Neural cell (in vitro differentiated cells): ENCODE results near the gene SMPD2. TPM values are rescaled to one million over a fixed set of nuclear protein-coding genes. Genes with fewer than 3 reads are reported as not detected.

Experiments
- H2AFZ ChIP-seq: fragments of 200-600, 300-800 bp; sonication (generic), shearing (Covaris generic); 2 replicates; pipeline ENCODE4 v1.6.0; 2014; ENCODE audit warnings: low read depth, mild to moderate bottlenecking, antibody characterized with exemption, low read length, moderate library complexity
- H3F3A ChIP-seq: fragments of 200-600 bp; shearing (Covaris generic); 2 replicates; pipeline ENCODE4 v1.6.1; 2016; ENCODE audit warnings: mild to moderate bottlenecking, moderate library complexity, mixed read lengths, antibody characterized with exemption, low read length; ENCODE audit not compliant: insufficient read depth, poor library complexity, severe bottlenecking
- H3K27ac ChIP-seq: fragments of 200-600, 300-800 bp; sonication (generic), shearing (Covaris generic); 2 replicates; pipeline ENCODE4 v1.5.1; 2014; ENCODE audit warnings: mild to moderate bottlenecking, low read length, moderate library complexity
- H3K27me3 ChIP-seq: fragments of 300-800, 200-600 bp; sonication (generic), shearing (Covaris generic); 2 replicates; pipeline ENCODE4 v1.6.0; 2014; ENCODE audit warnings: mild to moderate bottlenecking, low read depth, low read length, moderate library complexity; ENCODE audit not compliant: insufficient read depth
- H3K36me3 ChIP-seq: fragments of 300-800, 200-600 bp; sonication (generic), shearing (Covaris generic); 2 replicates; pipeline ENCODE4 v1.5.1; 2014; ENCODE audit warnings: mild to moderate bottlenecking, antibody characterized with exemption, low read length, moderate library complexity; ENCODE audit not compliant: insufficient read depth
- H3K4me2 ChIP-seq: fragments of 300-800, 200-600 bp; sonication (generic), shearing (Covaris generic); 2 replicates; pipeline ENCODE4 v1.6.0; 2014; ENCODE audit warnings: mild to moderate bottlenecking, low read length
- H3K4me3 ChIP-seq: fragments of 300-800, 200-600 bp; sonication (generic), shearing (Covaris generic); 2 replicates; pipeline ENCODE4 v1.5.1; 2014; ENCODE audit warnings: mild to moderate bottlenecking, low read length, moderate library complexity
- H3K79me2 ChIP-seq: fragments of 200-600 bp; shearing (Covaris generic); replicated peaks from 2 replicates; pipeline ENCODE4 v1.6.0; 2014; ENCODE audit warnings: mild to moderate bottlenecking, low read length, moderate library complexity; ENCODE audit not compliant: insufficient read depth
- H3K9ac ChIP-seq: fragments of 300-800, 200-600 bp; sonication (generic), shearing (Covaris generic); 2 replicates; pipeline ENCODE4 v1.6.1; 2016; ENCODE audit warnings: mild to moderate bottlenecking, low read length, mixed read lengths
- H3K9me2 ChIP-seq: fragments of 200-600 bp; shearing (Covaris generic); 2 replicates; pipeline ENCODE4 v1.6.1; 2016; ENCODE audit warnings: mild to moderate bottlenecking, low read length, mixed read lengths; ENCODE audit not compliant: insufficient read depth
- H3K9me3 ChIP-seq: fragments of 200-600, 300-800 bp; sonication (generic), shearing (Covaris generic); 2 replicates; pipeline ENCODE4 v1.6.1; 2016; ENCODE audit warnings: mild to moderate bottlenecking, mixed run types, low read length, moderate library complexity, mixed read lengths
- H4K20me1 ChIP-seq: fragments of 200-600 bp; shearing (Covaris generic); 2 replicates; pipeline ENCODE4 v1.6.1; 2016; ENCODE audit warnings: mild to moderate bottlenecking, mixed run types; ENCODE audit not compliant: insufficient read depth
- EP300 ChIP-seq: fragments of 450-650 bp; conservative IDR thresholded peaks from 2 replicates; pipeline ENCODE4 v1.6.1; 2014; ENCODE audit warnings: antibody characterized with exemption, mild to moderate bottlenecking, moderate library complexity; ENCODE audit not compliant: poor library complexity, severe bottlenecking
- EZH2 ChIP-seq: fragments of 200-600, 300-800 bp; shearing (Covaris generic), sonication (generic); IDR thresholded peaks from 2 replicates; pipeline ENCODE4 v1.6.1; 2014; ENCODE audit warnings: antibody characterized with exemption, low read length, borderline replicate concordance, mild to moderate bottlenecking; ENCODE audit not compliant: insufficient read depth, poor library complexity, severe bottlenecking
- MXI1 ChIP-seq: fragments of 450-650 bp; conservative IDR thresholded peaks from 2 replicates; pipeline ENCODE4 v1.6.1; 2014; ENCODE audit warnings: antibody characterized with exemption, mild to moderate bottlenecking; ENCODE audit not compliant: poor library complexity, severe bottlenecking
- POLR2AphosphoS5 ChIP-seq: IDR thresholded peaks from 2 replicates; pipeline ENCODE4 v1.6.1; 2012
- RAD21 ChIP-seq: fragments of 450-650 bp; conservative IDR thresholded peaks from 2 replicates; pipeline ENCODE4 v1.6.1; 2014; ENCODE audit warnings: antibody characterized with exemption, mild to moderate bottlenecking, moderate library complexity
- REST ChIP-seq: IDR thresholded peaks from 2 replicates; pipeline ENCODE4 v1.6.1; 2012; ENCODE audit warnings: borderline replicate concordance
- SMC3 ChIP-seq: fragments of 450-650 bp; conservative IDR thresholded peaks from 2 replicates; pipeline ENCODE4 v1.6.1; 2014; ENCODE audit warnings: antibody characterized with exemption, mild to moderate bottlenecking, moderate library complexity; ENCODE audit not compliant: poor library complexity
- TAF1 ChIP-seq: IDR thresholded peaks from 2 replicates; pipeline ENCODE4 v1.6.1; 2012; ENCODE audit warnings: low read depth
- polyA plus RNA-seq: library from polyadenylated mRNA; depleted of rRNA; stranded (reverse); fragments of >200 nt; gene quantifications from 2 replicates; pipeline ENCODE4 v1.2.3, GENCODE V29; 2014
- TF ChIP-seq, protein P1 (sequence below): fragments of 450-650 bp; IDR thresholded peaks from 2 replicates; pipeline ENCODE4 v1.5.1; 2014; ENCODE audit warnings: antibody characterized with exemption, mild to moderate bottlenecking, moderate library complexity; ENCODE audit not compliant: poor library complexity, severe bottlenecking

SMPD2 gene
- polyA plus RNA-seq, 1 donor from 2014 or later = 8.0 TPM

DNA sequence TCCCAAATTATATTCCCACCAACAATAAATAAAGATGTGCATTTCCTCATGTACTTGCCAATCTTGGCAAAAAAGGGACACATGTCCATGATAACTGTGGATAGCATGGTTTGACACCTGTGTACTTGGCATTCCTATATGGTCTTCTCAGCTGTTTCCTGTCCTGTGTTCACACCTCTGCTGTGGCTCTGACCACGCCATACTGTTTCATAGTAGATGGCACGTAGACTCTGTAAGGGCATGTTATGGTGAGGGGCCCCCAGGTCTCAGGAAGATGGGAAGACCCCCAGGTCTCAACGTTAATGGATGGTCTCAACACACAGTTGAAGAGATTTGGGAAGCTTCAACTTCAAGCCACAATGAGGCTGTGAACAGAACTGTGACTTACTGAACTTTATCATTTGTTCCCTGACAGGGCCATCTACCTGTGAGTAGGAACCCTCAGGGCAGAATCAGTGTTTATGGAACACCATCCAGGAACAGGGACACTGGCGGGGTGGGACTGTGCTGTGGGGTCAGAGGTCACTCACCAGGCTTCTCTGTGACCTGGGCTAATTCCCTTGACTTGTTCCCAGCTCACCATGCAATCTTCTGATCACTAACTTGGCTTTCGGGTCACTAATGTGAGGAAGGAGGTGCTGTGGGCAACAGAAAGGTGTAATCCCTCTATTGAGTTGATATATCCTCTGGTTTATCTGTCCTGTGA lies 30.7 kb downstream of the SMPD2 start:
- H3K79me2 ChIP-seq = no peaks in the 10 kb centered on the region
- no peaks in the 10 kb centered on the region for H3K9me2 ChIP-seq
- no peak for TF ChIP-seq MXI1
- no peak for TF ChIP-seq EZH2
- TF ChIP-seq RAD21 = no peak
- no peak for TF ChIP-seq POLR2AphosphoS5
- no peak for TF ChIP-seq TAF1
- TF ChIP-seq REST = no peak
- TF ChIP-seq, protein P1, sequence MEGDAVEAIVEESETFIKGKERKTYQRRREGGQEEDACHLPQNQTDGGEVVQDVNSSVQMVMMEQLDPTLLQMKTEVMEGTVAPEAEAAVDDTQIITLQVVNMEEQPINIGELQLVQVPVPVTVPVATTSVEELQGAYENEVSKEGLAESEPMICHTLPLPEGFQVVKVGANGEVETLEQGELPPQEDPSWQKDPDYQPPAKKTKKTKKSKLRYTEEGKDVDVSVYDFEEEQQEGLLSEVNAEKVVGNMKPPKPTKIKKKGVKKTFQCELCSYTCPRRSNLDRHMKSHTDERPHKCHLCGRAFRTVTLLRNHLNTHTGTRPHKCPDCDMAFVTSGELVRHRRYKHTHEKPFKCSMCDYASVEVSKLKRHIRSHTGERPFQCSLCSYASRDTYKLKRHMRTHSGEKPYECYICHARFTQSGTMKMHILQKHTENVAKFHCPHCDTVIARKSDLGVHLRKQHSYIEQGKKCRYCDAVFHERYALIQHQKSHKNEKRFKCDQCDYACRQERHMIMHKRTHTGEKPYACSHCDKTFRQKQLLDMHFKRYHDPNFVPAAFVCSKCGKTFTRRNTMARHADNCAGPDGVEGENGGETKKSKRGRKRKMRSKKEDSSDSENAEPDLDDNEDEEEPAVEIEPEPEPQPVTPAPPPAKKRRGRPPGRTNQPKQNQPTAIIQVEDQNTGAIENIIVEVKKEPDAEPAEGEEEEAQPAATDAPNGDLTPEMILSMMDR = no peak
- TF ChIP-seq SMC3 = no peak
- no peak for TF ChIP-seq EP300
- no peaks in the 10 kb centered on the region for H3K9me3 ChIP-seq
- H3F3A ChIP-seq = no peaks in the 10 kb centered on the region
- H3K27ac ChIP-seq = no peak overlapping the region
- no peak overlapping the region for H3K4me3 ChIP-seq
- H3K9ac ChIP-seq = no peak overlapping the region
- peaks cover 4% of the 10 kb centered on the region for H3K36me3 ChIP-seq
- H3K4me2 ChIP-seq = no peak overlapping the region
- H3K27me3 ChIP-seq = no peaks in the 10 kb centered on the region
- H4K20me1 ChIP-seq = no peaks in the 10 kb centered on the region
- no peak overlapping the region for H2AFZ ChIP-seq

- no peak for TF ChIP-seq EZH2
- no peak for TF ChIP-seq RAD21
- TF ChIP-seq EP300 = no peak
- TF ChIP-seq, protein P1 = no peak
- no peak for TF ChIP-seq SMC3
- TF ChIP-seq REST = no peak
- no peak for TF ChIP-seq TAF1
- TF ChIP-seq POLR2AphosphoS5 = no peak
- TF ChIP-seq MXI1 = no peak
- H3K4me2 ChIP-seq = no peak overlapping the region
- H3K9ac ChIP-seq = no peak overlapping the region
- no peaks in the 10 kb centered on the region for H4K20me1 ChIP-seq
- H3K9me3 ChIP-seq = no peaks in the 10 kb centered on the region
- H3K9me2 ChIP-seq = no peaks in the 10 kb centered on the region
- H3K27ac ChIP-seq = no peak overlapping the region
- H3K79me2 ChIP-seq = no peaks in the 10 kb centered on the region
- no peak overlapping the region for H3K4me3 ChIP-seq
- H3K36me3 ChIP-seq = peaks cover 4% of the 10 kb centered on the region
- H2AFZ ChIP-seq = no peak overlapping the region
- H3F3A ChIP-seq = no peaks in the 10 kb centered on the region
- H3K27me3 ChIP-seq = no peaks in the 10 kb centered on the region
Observed at GRCh38 chr6:109472132-109472995, 31.8 kb downstream of the SMPD2 start.
